ENCODE measurements around the gene EEPD1.

DNA sequence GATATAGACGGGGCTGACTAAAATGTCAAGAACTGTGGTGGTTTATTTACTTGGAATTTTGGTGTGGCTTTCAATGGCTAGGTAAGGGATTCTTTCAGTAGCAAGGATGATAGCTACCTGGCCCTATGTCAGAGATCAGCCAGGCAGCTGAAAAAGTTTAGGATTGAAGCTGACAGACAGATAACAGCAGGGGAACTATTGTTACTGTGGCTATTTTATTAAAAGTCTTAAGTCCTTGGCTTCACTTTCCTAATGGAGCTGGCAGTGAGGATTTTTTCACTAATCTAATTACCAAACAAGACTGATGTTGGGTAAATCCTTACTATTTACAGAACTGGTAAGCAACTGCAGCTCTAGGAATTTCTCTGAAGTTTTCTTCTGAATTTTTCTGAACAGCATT lies 164.2 kb downstream of the EEPD1 start:
- no peak for TF ChIP-seq POLR2A (IDR thresholded peaks at IDR 0.05)
- TF ChIP-seq, protein P1, sequence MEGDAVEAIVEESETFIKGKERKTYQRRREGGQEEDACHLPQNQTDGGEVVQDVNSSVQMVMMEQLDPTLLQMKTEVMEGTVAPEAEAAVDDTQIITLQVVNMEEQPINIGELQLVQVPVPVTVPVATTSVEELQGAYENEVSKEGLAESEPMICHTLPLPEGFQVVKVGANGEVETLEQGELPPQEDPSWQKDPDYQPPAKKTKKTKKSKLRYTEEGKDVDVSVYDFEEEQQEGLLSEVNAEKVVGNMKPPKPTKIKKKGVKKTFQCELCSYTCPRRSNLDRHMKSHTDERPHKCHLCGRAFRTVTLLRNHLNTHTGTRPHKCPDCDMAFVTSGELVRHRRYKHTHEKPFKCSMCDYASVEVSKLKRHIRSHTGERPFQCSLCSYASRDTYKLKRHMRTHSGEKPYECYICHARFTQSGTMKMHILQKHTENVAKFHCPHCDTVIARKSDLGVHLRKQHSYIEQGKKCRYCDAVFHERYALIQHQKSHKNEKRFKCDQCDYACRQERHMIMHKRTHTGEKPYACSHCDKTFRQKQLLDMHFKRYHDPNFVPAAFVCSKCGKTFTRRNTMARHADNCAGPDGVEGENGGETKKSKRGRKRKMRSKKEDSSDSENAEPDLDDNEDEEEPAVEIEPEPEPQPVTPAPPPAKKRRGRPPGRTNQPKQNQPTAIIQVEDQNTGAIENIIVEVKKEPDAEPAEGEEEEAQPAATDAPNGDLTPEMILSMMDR (IDR thresholded peaks at IDR 0.05), result no peak

Data from thyroid gland (tissue), 4 donors.